ENCODE measurements around the gene PML.
"Not testable (repeated sequence)": the region's sequence is repeated elsewhere in the genome, so short reads cannot be mapped to it uniquely, and the experiment has no call there.

Gene PML

DNA sequence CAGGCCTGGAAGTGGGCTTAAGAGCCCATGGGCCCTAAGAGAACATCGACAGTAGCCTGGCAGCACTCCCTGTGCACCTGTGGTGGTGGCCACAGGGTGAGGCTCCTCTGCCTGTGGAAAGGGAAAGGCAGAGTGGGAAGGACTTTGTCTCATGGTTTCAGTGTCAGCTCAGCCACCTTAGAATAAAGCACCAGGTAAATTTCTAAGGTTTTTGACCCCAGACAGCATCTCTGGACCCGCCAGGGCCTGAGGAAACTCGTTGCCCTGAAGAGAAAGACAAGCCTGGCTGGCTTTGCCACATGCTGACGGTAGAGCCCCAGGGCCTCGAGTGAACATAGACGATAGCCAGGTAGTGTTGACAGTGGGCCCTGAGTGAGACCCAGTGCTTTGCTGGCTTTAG, 65.7 kb downstream of the PML start:
- Mint-ChIP-seq H3K36me3 (peaks cover 18% of the 10 kb centered on the region), H3K27me3 (peaks cover 10% of the 10 kb centered on the region), H3K4me3 (no peak overlapping the region), H3K4me1 (no peaks in the 10 kb centered on the region), H3K9me3 (no peaks in the 10 kb centered on the region), H3K27ac (no peak overlapping the region)
- ATAC-seq, result no peak

DNA sequence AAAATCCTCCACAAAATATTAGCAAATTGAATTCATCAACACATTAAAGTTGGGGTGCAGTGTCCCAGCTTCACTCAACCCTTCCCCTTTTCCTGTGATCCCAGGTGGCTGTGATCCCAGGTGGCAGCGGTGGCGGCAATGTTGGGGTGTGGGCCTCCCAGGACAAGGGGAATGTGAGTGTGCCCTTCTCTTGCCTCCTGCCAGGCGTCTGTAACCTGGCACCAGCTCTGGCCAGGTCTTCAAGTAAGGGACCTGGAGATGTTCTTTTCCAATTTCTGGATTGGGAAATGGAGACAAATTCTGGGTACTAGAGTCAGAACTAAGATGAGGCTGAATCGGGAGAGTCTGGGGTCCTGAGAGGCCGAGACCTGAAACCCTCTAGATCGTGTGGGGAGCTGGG, 67.7 kb downstream of the PML start:
- H3K27me3 Mint-ChIP-seq, result peaks cover 12% of the 10 kb centered on the region
- H3K36me3 Mint-ChIP-seq, result peaks cover 18% of the 10 kb centered on the region
- H3K4me3 Mint-ChIP-seq, result no peak overlapping the region
- no peaks in the 10 kb centered on the region for H3K4me1 Mint-ChIP-seq
- H3K9me3 Mint-ChIP-seq, result no peaks in the 10 kb centered on the region
- ATAC-seq, result no peak
- H3K27ac Mint-ChIP-seq, result no peak overlapping the region

DNA sequence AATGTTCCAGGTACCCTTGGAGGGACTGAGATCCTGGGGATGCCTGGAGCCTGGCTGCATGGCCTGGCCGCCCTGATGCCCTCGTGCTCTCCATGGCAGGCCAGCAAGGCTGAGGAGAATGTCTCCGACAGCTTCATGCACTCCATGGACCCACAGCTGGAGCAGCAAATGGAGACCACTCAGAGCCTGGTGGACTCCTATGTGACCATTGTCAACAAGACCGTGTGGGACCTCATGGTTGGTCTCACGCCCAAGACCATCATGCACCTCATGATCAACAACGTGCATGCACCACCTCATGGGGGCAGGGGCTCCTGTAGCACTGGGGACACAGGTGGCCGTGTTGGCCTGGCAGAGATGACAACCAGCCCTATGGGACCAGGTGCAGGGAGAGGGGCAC, 68.2 kb downstream of the PML start:
- Mint-ChIP-seq H3K9me3 (no peaks in the 10 kb centered on the region), H3K36me3 (peaks cover 18% of the 10 kb centered on the region), H3K4me3 (no peak overlapping the region), H3K27me3 (peaks cover 12% of the 10 kb centered on the region), H3K4me1 (no peaks in the 10 kb centered on the region), H3K27ac (no peak overlapping the region)
- ATAC-seq, result no peak

DNA sequence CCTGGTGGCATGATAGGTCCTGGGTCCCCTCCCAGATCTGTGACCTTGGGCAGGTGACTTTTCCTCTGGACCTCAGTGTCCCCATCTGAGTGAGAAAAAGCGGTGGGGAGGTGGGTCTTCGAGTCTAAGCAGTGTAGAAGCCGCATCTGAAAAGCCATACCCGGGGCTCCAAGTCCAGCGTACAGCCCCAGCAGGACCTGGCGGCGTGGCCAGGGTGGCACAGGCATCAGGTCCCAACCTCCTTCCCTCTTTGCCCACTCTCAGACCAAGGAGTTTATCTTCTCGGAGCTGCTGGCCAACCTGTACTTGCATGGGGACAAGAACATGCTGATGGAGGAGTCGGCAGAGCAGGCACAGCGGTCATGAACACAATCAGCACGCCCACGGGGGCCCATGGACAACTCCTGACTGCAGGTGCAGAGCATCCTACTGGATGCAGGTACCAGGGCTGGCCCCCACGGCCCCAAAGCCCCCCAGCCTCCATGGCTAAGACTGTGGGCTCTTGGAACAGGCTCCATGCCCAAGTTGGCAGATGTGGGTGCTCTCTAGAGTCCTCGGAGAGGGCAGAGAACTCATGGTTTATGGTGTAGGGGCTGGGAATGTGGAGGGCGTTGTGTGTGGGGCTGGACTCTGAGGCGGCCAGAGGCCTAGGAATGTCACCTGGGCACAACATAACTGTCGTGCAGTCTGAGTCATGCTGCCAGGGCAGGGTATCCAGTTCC, 69.1 kb downstream of the PML start:
- not testable (repeated sequence) for H3K9me3 Mint-ChIP-seq, H3K4me1 Mint-ChIP-seq, H3K4me3 Mint-ChIP-seq, H3K27ac Mint-ChIP-seq, ATAC-seq, H3K36me3 Mint-ChIP-seq
- H3K27me3 Mint-ChIP-seq, result peaks cover 12% of the 10 kb centered on the region

DNA sequence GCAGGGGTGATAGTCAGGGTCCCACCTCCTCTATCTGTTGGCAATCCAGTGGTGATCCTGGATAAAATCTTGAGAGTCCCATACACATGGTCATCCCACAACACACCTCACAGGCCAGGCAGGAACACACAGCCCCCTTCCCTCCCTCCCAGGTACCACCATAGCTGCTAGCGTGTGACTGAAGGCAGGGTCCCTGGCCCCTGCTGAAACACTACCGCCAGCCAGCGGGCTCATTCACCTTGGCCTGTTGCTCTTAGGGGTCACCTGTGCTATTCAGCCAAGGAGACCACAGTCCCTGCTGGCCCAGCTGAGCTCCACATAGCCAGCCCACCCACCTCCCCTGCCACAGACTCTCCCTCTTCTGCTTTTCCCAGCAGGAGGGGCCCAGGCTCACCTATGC, 69.7 kb downstream of the PML start:
- H3K27me3 Mint-ChIP-seq, result peaks cover 12% of the 10 kb centered on the region
- H3K4me3 Mint-ChIP-seq, H3K36me3 Mint-ChIP-seq, H3K4me1 Mint-ChIP-seq, H3K9me3 Mint-ChIP-seq, H3K27ac Mint-ChIP-seq, ATAC-seq: not testable (repeated sequence)

DNA sequence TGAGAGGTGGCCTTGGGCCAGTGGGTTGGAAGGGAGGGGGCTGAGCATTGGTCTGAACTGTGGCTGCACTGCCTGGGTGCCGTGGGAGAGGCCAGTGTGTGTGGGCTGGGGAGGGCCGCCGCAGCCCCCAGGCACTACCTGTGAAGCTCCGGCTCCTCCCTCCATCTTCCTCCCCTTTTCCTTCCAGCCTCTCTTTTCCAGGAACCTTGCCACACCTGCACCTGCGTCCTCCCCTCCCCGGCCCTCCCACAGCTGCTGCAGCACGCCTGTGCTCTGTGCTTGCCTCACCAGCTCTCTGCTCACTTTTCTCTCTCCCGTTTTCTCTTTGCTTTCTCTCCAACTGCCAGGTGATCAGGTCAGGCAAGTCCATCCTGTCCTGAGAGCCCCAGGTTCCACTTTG, 70.3 kb downstream of the PML start:
- H3K4me1 Mint-ChIP-seq, H3K27ac Mint-ChIP-seq, H3K36me3 Mint-ChIP-seq, H3K9me3 Mint-ChIP-seq, H3K4me3 Mint-ChIP-seq, ATAC-seq: not testable (repeated sequence)
- peaks cover 12% of the 10 kb centered on the region for H3K27me3 Mint-ChIP-seq

DNA sequence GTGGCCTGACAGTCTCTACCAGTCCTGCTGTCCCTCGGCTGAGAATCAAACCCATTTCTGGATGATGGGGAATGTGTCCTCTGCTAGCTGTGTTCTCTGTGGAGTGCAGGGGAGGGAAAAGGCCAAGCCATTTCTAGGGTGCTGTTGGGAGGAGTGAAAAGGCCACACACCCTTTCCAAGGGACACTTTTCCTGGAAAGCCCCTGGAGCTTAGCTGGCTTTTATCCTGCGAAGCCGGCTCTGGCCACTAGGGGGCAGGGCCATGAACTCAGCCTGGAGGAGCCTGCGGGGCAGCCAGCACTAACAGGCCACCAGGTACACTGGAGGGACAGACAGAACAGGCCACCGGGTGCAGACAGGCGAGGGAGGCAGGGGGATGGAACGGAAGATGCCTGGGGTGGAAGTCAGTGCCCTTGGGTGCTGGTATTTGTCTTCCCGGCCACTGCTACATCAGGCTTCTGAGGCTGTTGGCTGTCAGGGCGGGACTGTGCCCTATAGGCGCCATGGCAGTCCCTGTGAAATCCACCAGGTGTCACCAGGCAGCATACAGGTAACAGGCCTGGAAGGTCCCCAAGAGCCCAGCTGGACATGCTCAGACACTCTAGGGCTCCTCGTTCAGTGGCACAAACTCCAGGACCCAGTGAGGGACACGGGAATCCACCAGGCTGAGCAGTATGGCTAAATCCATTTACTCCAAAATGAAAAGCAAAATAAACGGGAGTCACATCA, 71.3 kb downstream of the PML start:
- H3K27ac Mint-ChIP-seq, H3K36me3 Mint-ChIP-seq, H3K4me3 Mint-ChIP-seq, H3K4me1 Mint-ChIP-seq, H3K9me3 Mint-ChIP-seq: not testable (repeated sequence)
- peaks cover 12% of the 10 kb centered on the region for H3K27me3 Mint-ChIP-seq
- peak; percentile 93 for ATAC-seq

DNA sequence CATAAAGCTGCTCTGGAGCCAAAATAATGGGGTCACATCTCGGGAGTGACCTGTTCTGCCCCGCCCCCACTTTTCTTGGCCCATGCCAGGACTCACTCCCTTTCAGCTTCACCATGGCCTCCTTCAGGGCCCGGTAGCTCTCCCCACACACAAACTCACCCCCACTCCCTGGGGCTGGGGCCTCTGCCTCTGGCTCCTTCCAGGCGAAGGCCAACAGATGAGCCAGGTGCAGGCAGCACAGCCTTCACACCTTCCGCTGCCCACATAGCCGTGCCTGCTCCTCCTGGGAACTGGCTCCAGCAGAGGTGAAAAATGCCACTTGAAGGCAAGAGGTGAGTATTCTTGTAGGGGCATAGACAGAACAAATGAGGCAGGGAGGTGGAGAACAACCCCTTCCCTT, 77.1 kb downstream of the PML start:
- H3K27ac Mint-ChIP-seq, H3K4me1 Mint-ChIP-seq, H3K36me3 Mint-ChIP-seq, H3K27me3 Mint-ChIP-seq, ATAC-seq, H3K9me3 Mint-ChIP-seq, H3K4me3 Mint-ChIP-seq: not testable (repeated sequence)

DNA sequence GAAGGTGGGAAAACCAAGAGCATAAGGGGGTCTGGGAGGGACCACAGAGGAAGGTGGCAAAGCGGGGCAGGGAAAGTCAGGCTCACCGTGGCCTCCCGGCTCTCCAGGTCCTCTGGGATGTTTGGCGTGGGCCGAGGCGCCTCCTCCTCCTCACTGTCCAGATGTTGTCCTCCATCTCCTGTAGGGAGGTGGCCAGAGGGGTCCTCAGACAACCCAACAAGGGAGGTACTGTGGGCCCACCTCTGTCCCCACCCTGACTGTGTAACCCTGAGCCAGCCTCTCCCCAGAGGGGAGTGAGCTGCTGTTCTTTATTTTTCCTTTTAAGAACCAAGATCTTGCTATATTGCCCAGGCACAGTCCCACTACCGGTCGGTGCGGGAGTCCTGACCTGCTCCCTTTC, 77.6 kb downstream of the PML start:
- H3K27ac Mint-ChIP-seq, H3K4me3 Mint-ChIP-seq, H3K9me3 Mint-ChIP-seq, H3K27me3 Mint-ChIP-seq, H3K4me1 Mint-ChIP-seq, ATAC-seq, H3K36me3 Mint-ChIP-seq: not testable (repeated sequence)

DNA sequence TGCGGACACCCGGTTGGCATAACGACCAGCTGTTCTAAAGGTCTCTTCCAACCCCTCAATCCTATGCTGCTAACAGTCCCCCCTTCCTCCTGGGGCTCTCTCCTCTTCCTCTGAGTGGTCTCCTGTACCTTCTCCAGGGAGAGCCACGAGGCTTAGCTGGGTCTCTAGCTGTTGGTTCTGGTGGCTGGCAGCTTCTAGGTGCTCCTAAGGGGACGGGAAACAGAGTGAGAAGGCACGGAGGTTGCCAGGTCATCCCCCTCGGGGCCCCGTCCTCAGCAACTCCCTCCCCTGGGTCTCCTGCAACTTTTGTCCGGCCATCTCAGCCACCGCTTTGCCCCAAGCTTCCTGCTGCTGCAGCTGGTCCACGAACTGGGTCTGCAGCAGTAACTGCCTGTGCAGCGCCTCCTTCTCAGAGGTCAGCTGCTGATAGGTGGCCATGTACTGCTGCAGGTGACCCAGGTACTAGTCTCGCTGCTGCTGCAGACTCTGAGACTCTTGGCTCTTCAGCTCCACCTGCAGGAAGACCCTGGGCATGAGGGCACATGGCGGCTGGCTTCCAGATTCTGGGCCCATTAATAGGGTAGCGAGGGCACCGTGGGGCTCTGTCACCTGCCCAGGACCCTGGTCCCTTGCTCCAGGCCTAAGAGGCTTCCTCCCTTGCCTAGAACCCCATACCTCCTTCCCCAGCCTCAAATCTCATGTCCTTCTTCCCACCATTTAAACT, 78.3 kb downstream of the PML start:
- not testable (repeated sequence) for H3K27me3 Mint-ChIP-seq, H3K4me1 Mint-ChIP-seq, H3K9me3 Mint-ChIP-seq, H3K4me3 Mint-ChIP-seq, H3K27ac Mint-ChIP-seq, H3K36me3 Mint-ChIP-seq, ATAC-seq

DNA sequence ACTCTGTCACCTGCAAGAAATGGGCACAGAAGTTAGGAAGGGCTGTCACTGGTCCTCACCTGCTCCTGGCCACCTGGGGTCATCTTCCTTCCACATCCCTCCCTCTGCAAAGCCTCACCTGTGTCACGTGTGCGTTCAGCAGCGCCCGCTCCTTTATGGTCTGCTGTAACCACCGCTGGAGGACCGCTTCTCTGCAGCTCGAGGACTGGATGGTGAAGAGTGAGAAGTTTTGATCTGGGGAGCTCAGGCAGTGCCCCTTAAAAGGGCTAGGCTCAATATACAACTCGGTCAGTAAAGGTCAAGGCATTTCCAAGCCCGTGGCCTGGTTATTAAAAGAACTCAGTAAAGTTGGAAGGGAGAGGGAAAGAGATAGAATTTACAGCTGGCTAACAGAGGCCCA, 81.3 kb downstream of the PML start:
- H3K36me3 Mint-ChIP-seq, H3K27me3 Mint-ChIP-seq, H3K4me1 Mint-ChIP-seq, H3K4me3 Mint-ChIP-seq, H3K27ac Mint-ChIP-seq, ATAC-seq, H3K9me3 Mint-ChIP-seq: not testable (repeated sequence)

DNA sequence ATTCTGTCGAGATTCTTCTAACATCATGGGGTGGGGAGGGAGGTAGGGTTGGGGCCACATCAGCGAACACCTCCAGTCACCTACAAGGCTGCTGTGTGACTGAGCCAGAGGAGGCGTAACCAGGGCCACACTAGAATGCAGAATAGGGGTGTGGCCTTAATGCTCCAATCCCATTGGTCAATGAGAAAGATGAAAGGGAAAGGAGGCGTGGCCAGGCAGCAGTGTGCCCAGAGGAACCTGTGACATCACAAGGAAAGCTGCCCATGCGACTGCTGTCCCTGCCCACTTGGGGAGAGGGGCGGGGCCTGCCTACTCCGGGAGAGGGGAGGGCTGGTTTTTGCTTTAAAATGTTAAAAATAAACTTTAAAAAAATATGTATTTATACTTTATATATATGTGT, 87.9 kb downstream of the PML start, which contains the start of gene GOLGA6A:
GOLGA6A (minus strand) TSS at position 101 of the 400 bp plus-strand sequence; CDS start at position 60, 41 bp downstream.
- not testable (repeated sequence) for H3K4me1 Mint-ChIP-seq, H3K9me3 Mint-ChIP-seq, H3K27ac Mint-ChIP-seq, H3K27me3 Mint-ChIP-seq, H3K4me3 Mint-ChIP-seq, H3K36me3 Mint-ChIP-seq, ATAC-seq

DNA sequence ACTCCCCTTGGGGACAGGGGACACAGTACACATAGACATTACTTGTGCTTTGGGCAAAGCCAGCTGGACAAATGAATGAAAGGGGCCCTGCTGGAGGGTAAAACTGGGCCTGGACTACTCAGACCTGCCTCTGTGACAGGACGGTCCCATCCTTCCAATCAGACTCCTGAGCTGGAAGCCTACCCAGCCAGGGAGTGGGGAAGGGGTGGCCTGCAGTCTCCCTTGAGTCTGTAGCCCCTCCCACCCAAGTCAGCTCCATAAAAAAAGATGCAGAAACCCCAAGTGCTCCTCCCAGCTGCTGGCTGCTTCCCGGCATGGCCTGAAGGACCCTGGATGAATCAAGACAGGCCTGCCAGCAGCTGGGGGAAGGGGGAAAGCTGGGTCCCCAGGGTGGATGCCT, 100.1 kb downstream of the PML start:
- H3K27ac Mint-ChIP-seq, H3K36me3 Mint-ChIP-seq, ATAC-seq, H3K4me1 Mint-ChIP-seq, H3K27me3 Mint-ChIP-seq, H3K4me3 Mint-ChIP-seq, H3K9me3 Mint-ChIP-seq: not testable (repeated sequence)

DNA sequence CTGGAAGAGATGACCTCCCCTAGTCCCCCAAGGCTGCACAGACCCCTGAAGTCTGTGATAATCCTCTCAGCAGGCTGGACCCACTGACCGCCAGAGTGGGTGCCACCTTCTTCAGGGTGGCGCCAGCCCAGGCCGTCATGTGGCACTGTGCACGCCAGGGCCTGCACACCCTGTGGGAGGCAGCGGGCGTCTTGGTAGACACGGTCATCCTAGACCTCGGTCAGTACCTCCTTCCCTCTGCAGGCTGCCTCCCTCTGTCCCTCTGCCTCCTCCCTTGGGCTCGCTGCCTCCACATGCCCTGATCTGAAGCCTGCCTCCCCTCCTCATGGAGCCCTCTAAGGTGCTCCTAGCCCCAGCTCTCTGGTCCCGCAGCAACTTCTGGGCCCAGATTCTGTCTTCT, 101.1 kb downstream of the PML start:
- H3K27me3 Mint-ChIP-seq, H3K4me3 Mint-ChIP-seq, H3K9me3 Mint-ChIP-seq, H3K27ac Mint-ChIP-seq, H3K36me3 Mint-ChIP-seq, H3K4me1 Mint-ChIP-seq: not testable (repeated sequence)
- ATAC-seq, result peak; percentile 14

DNA sequence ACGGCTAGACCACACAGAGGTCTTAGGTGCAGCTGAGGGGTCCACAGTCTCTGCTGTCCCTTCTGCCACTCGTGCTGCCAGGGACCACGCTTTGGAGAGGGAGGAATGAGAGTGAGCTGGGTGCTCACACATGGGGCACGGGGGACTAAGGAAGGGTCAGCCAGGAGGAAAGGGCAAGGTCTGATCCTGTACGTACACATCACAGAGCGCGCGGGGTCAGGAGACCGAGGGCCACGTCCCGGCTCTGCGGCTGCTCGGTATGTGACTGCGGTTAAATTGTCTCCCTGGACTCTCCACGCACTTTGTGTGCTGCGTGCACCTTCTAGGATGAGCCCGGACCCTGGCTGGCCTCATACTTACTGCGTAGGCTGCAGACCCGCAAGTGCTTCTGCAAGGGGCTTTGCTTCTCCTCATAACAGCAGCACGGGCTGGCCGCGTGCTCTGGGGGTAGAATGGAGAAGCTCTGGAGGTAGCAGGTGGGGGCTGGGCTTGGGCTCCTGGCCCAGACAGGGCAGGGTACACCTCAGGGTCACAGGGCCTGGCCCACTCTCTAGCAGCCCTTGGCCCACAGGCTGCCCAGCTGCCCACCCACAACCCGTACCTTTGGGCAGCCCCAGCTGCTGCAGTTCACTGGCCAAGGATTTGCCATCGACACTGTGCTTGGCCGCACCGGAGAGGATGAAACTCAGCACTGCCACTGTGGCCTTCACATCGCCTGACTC, 102.4 kb downstream of the PML start:
- H3K27me3 Mint-ChIP-seq, H3K27ac Mint-ChIP-seq: not testable (repeated sequence)

More for the DNA sequence above, 102.4 kb downstream of the PML start:
- H3K9me3 Mint-ChIP-seq, H3K4me3 Mint-ChIP-seq, H3K4me1 Mint-ChIP-seq, H3K36me3 Mint-ChIP-seq, ATAC-seq: not testable (repeated sequence)
